ENCODE data around the gene JAG2.

- TF ChIP-seq CTCF (IDR thresholded peaks at IDR 0.05) (no peak), POLR2A (IDR thresholded peaks at IDR 0.05) (no peak)
These were observed 70.8 kb downstream of the JAG2 start for GRCh38 chr14:105097794-105098127.

Measured in testis (tissue), 2 donors.